ENCODE data around the gene TDRKH. TPM values are rescaled to one million over a fixed set of nuclear protein-coding genes. Genes with fewer than 3 reads are reported as not detected.

Gene TDRKH
- total and polyA plus RNA-seq, 2 donors = 6.5 to 11.3 TPM

DNA sequence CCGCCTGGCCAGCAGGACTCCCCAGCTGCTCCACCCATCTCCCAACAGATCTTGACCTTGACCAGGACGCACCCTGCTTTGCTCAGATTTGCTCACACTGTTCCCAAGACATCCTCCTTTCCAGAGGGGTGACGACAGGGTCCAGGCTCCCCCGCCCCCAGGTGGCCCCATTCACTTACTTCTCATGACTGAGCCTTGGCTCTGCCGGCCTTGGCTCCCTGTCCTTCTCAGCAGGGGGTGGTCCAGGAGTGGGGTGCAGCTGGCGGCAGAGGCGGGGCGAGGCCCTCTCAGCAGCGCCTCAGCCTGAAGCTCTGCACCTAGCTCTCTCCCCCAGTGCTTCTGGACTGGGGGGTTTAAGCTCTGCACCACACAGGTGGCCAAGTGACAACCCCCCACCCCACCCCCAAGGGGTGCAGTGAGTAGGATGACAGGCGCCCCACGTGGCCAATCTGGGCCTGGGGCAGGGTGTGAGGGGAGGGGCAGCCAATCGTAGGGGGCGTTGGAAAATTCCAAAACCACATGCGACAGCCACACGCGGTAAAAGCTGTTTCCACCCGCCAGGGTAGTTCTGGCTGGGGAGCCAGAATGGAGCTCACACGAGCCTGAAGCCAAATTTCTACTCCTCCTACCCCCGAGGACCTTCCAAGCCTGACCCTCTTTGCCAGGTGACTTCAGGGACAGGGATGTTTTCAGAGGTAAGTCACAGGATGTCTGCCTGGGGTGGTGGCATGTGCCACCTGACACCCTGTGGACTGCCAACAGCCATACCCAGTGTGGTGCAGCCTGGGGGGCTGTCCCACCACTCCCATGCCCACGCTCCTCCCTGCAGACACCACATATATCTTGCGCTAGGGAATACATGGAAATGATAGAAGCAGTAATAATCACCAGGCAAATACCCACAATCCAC is 35.7 kb upstream of the TDRKH start:
- H3K9me3 ChIP-seq (ENCODE audit: control insufficient read depth in 2 of 2, insufficient read depth in 1 of 2, low read length in 1 of 2) = peaks cover 0 to 6% of the 10 kb centered on the region in 2 donors
- H3K4me3 ChIP-seq (ENCODE audit: low read length in 2 of 2) = peak overlapping the region; percentile 69 to 89
- H3K4me1 ChIP-seq (ENCODE audit: control insufficient read depth in 2 of 2, insufficient read depth in 2 of 2, low read length in 2 of 2) = peaks cover 42 to 100% of the 10 kb centered on the region in 2 donors
- 31% methylated on average over 21 of the region's 21 CpGs for WGBS
- no peaks in the 10 kb centered on the region for H3K27me3 ChIP-seq (ENCODE audit: control insufficient read depth in 2 of 2, insufficient read depth in 1 of 2, low read length in 1 of 2)
- DNase-seq (ENCODE audit: low read depth in 6 of 9, low spot score in 9 of 9) = peak; percentile 66 to 96 (median 88)
- peaks cover 3 to 13% of the 10 kb centered on the region in 2 donors for H3K36me3 ChIP-seq (ENCODE audit: control insufficient read depth in 2 of 2, insufficient read depth in 2 of 2, low read length in 1 of 2)
- peak overlapping the region; percentile 81 to 90 for H3K27ac ChIP-seq (ENCODE audit: low read depth in 1 of 2, low read length in 1 of 2)

DNA sequence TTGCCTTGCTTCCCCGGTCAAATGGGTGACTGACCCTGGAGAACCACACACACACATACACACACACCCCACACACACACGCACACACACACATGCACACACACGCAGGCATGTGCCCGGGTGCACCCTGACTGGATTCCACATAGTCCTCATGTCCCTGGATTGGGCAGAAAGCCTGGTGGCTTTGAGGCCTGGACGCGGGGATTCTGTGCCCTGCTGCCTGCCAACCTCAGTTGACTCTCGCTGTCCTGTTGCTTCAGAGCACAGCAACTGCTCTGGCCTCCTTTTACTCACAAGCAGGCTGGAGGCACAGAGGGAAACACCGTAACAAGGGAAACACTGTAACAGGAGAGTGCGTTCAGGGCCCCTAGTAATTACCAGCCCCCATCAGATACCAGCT is 34.9 kb upstream of the TDRKH start:
- H3K4me3 ChIP-seq (ENCODE audit: low read length in 2 of 2) = peak overlapping the region; percentile 69 to 89
- peaks cover 7 to 13% of the 10 kb centered on the region in 2 donors for H3K36me3 ChIP-seq (ENCODE audit: control insufficient read depth in 2 of 2, insufficient read depth in 2 of 2, low read length in 1 of 2)
- peak overlapping the region; percentile 81 to 90 for H3K27ac ChIP-seq (ENCODE audit: low read depth in 1 of 2, low read length in 1 of 2)
- no peak for DNase-seq (ENCODE audit: low read depth in 6 of 9, low spot score in 9 of 9)
- WGBS = 66% methylated on average over 9 of the region's 9 CpGs
- peaks cover 0 to 6% of the 10 kb centered on the region in 2 donors for H3K9me3 ChIP-seq (ENCODE audit: control insufficient read depth in 2 of 2, insufficient read depth in 1 of 2, low read length in 1 of 2)
- H3K27me3 ChIP-seq (ENCODE audit: control insufficient read depth in 2 of 2, insufficient read depth in 1 of 2, low read length in 1 of 2) = no peaks in the 10 kb centered on the region
- peaks cover 35 to 100% of the 10 kb centered on the region in 2 donors for H3K4me1 ChIP-seq (ENCODE audit: control insufficient read depth in 2 of 2, insufficient read depth in 2 of 2, low read length in 2 of 2)

GRCh38 chr1:151823175-151823574 is 32.9 kb upstream of the TDRKH start:
- no peaks in the 10 kb centered on the region for H3K27me3 ChIP-seq (ENCODE audit: control insufficient read depth in 2 of 2, insufficient read depth in 1 of 2, low read length in 1 of 2)
- H3K36me3 ChIP-seq (ENCODE audit: control insufficient read depth in 2 of 2, insufficient read depth in 2 of 2, low read length in 1 of 2) = peaks cover 12 to 13% of the 10 kb centered on the region in 2 donors
- WGBS = 88% methylated on average over 8 of the region's 8 CpGs
- peak overlapping the region; percentile 69 to 89 for H3K4me3 ChIP-seq (ENCODE audit: low read length in 2 of 2)
- no peak for DNase-seq (ENCODE audit: low read depth in 6 of 9, low spot score in 9 of 9)
- peaks cover 0 to 6% of the 10 kb centered on the region in 2 donors for H3K9me3 ChIP-seq (ENCODE audit: control insufficient read depth in 2 of 2, insufficient read depth in 1 of 2, low read length in 1 of 2)
- peak overlapping the region; percentile 56 to 94 for H3K27ac ChIP-seq (ENCODE audit: low read depth in 1 of 2, low read length in 1 of 2)
- H3K4me1 ChIP-seq (ENCODE audit: control insufficient read depth in 2 of 2, insufficient read depth in 2 of 2, low read length in 2 of 2) = peaks cover 38 to 100% of the 10 kb centered on the region in 2 donors

DNA sequence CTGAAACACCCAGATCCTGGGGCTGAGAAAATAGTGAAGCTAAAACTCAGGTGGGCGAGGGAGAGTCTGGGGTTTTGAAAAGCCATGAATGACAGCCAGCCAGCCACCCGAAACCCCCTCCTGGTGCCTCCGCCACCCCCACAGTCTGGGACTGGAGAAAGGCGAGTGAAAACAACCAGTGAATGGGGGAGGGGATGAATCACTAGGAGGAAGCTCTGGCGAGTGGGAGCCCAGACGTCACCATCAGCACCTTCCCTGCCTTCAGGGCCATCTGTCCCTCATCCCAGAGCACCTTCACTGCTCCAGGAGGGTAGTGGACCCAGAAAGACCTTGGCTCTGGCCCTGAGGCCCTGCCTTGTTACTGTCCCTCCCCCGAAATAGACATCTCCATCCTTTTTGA is 32.1 kb upstream of the TDRKH start:
- H3K36me3 ChIP-seq (ENCODE audit: control insufficient read depth in 2 of 2, insufficient read depth in 2 of 2, low read length in 1 of 2) = peaks cover 16 to 17% of the 10 kb centered on the region in 2 donors
- H3K27me3 ChIP-seq (ENCODE audit: control insufficient read depth in 2 of 2, insufficient read depth in 1 of 2, low read length in 1 of 2) = no peaks in the 10 kb centered on the region
- H3K4me1 ChIP-seq (ENCODE audit: control insufficient read depth in 2 of 2, insufficient read depth in 2 of 2, low read length in 2 of 2) = peaks cover 39 to 100% of the 10 kb centered on the region in 2 donors
- peak overlapping the region; percentile 69 to 89 for H3K4me3 ChIP-seq (ENCODE audit: low read length in 2 of 2)
- H3K27ac ChIP-seq (ENCODE audit: low read depth in 1 of 2, low read length in 1 of 2) = peak overlapping the region; percentile 74 to 94
- H3K9me3 ChIP-seq (ENCODE audit: control insufficient read depth in 2 of 2, insufficient read depth in 1 of 2, low read length in 1 of 2) = peaks cover 0 to 6% of the 10 kb centered on the region in 2 donors
- DNase-seq (ENCODE audit: low read depth in 6 of 9, low spot score in 9 of 9) = peak in 1 of 9 donors; percentile 69
- 16% methylated on average over 7 of the region's 7 CpGs for WGBS

DNA sequence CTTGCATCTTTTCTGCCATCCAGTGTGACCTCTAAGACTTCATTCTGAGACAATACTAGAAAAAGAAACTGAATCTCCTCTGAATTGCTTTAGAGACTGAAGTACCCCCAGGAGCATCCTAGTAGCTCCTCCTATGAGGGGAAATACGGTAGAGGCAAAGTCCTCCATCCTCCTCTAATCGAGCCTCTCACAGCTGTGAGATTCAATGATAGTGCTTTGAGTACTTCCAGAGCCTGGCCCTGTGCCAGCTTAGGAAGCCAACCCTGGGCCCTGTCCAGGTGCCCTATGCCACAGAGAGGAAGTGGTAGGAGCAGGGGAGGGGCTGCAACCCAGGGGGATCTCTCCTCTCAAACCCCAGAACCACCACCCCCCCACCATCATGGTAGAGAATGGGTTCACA is 30.6 kb upstream of the TDRKH start:
- H3K36me3 ChIP-seq (ENCODE audit: control insufficient read depth in 2 of 2, insufficient read depth in 2 of 2, low read length in 1 of 2) = peaks cover 24 to 31% of the 10 kb centered on the region in 2 donors
- peaks cover 0 to 8% of the 10 kb centered on the region in 2 donors for H3K9me3 ChIP-seq (ENCODE audit: control insufficient read depth in 2 of 2, insufficient read depth in 1 of 2, low read length in 1 of 2)
- H3K4me3 ChIP-seq (ENCODE audit: low read length in 2 of 2) = peak overlapping the region; percentile 69 to 89
- 3% methylated on average over 2 of the region's 2 CpGs for WGBS
- H3K27me3 ChIP-seq (ENCODE audit: control insufficient read depth in 2 of 2, insufficient read depth in 1 of 2, low read length in 1 of 2) = no peaks in the 10 kb centered on the region
- peak overlapping the region; percentile 77 to 94 for H3K27ac ChIP-seq (ENCODE audit: low read depth in 1 of 2, low read length in 1 of 2)
- peak in 6 of 9 donors; percentile 53 to 90 (median 78) for DNase-seq (ENCODE audit: low read depth in 6 of 9, low spot score in 9 of 9)
- peaks cover 40 to 100% of the 10 kb centered on the region in 2 donors for H3K4me1 ChIP-seq (ENCODE audit: control insufficient read depth in 2 of 2, insufficient read depth in 2 of 2, low read length in 2 of 2)

GRCh38 chr1:151819976-151820623 is 29.8 kb upstream of the TDRKH start:
- Histone ChIP-seq H3K36me3 (ENCODE audit: control insufficient read depth in 2 of 2, insufficient read depth in 2 of 2, low read length in 1 of 2) (peaks cover 31 to 38% of the 10 kb centered on the region in 2 donors), H3K27ac (ENCODE audit: low read depth in 1 of 2, low read length in 1 of 2) (peak overlapping the region; percentile 72 to 94), H3K9me3 (ENCODE audit: control insufficient read depth in 2 of 2, insufficient read depth in 1 of 2, low read length in 1 of 2) (peaks cover 0 to 2% of the 10 kb centered on the region in 2 donors), H3K4me3 (ENCODE audit: low read length in 2 of 2) (peak overlapping the region; percentile 69 to 89), H3K4me1 (ENCODE audit: control insufficient read depth in 2 of 2, insufficient read depth in 2 of 2, low read length in 2 of 2) (peaks cover 48 to 100% of the 10 kb centered on the region in 2 donors), H3K27me3 (ENCODE audit: control insufficient read depth in 2 of 2, insufficient read depth in 1 of 2, low read length in 1 of 2) (no peaks in the 10 kb centered on the region)
- peak in 3 of 9 donors; percentile 65 to 84 (median 72) for DNase-seq (ENCODE audit: low read depth in 6 of 9, low spot score in 9 of 9)
- WGBS = 26% methylated on average over 7 of the region's 7 CpGs

DNA sequence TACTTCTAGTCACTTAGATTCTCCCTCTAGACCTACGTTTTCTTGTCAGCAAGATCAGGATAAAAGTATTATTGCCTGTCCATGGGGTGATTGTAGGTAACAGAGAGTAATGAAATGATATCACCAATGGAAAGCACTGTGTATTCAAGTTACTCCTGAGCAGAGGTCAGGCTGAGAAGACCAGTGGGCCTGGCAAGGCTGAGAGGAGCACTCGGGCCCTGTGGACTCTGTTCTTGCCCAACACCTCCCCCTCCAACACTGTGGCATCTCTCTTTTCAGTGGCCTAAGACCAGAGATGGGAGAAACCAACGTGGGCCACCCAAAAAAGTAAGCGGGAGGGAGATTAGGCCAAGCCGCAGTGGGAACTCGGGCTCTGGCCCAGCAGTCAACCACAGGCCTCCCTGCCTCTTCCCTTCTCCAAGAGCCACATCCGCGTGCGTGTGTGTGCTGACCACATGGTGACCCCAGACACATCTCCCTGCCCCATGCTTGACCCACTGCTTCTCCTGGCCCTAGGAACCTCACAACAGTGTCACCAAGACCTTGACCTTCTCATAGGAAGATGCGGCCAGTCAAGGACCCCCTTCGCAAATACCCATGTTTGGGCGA is 29.0 kb upstream of the TDRKH start:
- peak overlapping the region; percentile 69 to 89 for H3K4me3 ChIP-seq (ENCODE audit: low read length in 2 of 2)
- 94% methylated on average over 12 of the region's 12 CpGs for WGBS
- H3K9me3 ChIP-seq (ENCODE audit: control insufficient read depth in 2 of 2, insufficient read depth in 1 of 2, low read length in 1 of 2) = peaks cover 0 to 2% of the 10 kb centered on the region in 2 donors
- peaks cover 36 to 46% of the 10 kb centered on the region in 2 donors for H3K36me3 ChIP-seq (ENCODE audit: control insufficient read depth in 2 of 2, insufficient read depth in 2 of 2, low read length in 1 of 2)
- H3K27me3 ChIP-seq (ENCODE audit: control insufficient read depth in 2 of 2, insufficient read depth in 1 of 2, low read length in 1 of 2) = no peaks in the 10 kb centered on the region
- H3K4me1 ChIP-seq (ENCODE audit: control insufficient read depth in 2 of 2, insufficient read depth in 2 of 2, low read length in 2 of 2) = peaks cover 53 to 100% of the 10 kb centered on the region in 2 donors
- H3K27ac ChIP-seq (ENCODE audit: low read depth in 1 of 2, low read length in 1 of 2) = peak overlapping the region; percentile 91 to 94
- DNase-seq (ENCODE audit: low read depth in 6 of 9, low spot score in 9 of 9) = no peak

DNA sequence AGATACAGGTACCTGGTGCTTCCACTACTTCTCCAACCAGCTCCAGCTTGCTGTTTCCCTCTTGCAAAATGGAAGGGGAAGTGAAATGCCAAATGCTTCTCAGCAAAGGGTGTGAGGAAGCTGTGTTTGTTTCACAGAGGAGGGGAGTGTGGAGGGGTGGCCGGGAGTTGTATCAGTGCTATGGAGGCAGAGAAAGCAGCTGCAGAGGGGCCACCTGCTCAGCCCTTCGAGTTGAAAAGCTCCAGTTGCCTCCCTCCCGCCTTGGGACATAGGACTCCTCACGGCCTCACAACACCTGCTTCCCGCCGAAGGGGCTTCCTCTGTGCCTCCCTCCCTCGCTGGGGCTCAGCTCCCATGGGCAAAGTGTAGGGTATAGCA is 27.0 kb upstream of the TDRKH start:
- peaks cover 0 to 2% of the 10 kb centered on the region in 2 donors for H3K9me3 ChIP-seq (ENCODE audit: control insufficient read depth in 2 of 2, insufficient read depth in 1 of 2, low read length in 1 of 2)
- H3K36me3 ChIP-seq (ENCODE audit: control insufficient read depth in 2 of 2, insufficient read depth in 2 of 2, low read length in 1 of 2) = peaks cover 46 to 62% of the 10 kb centered on the region in 2 donors
- H3K27me3 ChIP-seq (ENCODE audit: control insufficient read depth in 2 of 2, insufficient read depth in 1 of 2, low read length in 1 of 2) = no peaks in the 10 kb centered on the region
- H3K4me1 ChIP-seq (ENCODE audit: control insufficient read depth in 2 of 2, insufficient read depth in 2 of 2, low read length in 2 of 2) = peaks cover 50 to 81% of the 10 kb centered on the region in 2 donors
- H3K4me3 ChIP-seq (ENCODE audit: low read length in 2 of 2) = peak overlapping the region; percentile 26 to 43
- peak in 4 of 9 donors; percentile 72 to 88 (median 78) for DNase-seq (ENCODE audit: low read depth in 6 of 9, low spot score in 9 of 9)
- 5% methylated on average over 7 of the region's 7 CpGs for WGBS
- H3K27ac ChIP-seq (ENCODE audit: low read depth in 1 of 2, low read length in 1 of 2) = peak overlapping the region; percentile 91 to 94
